Measurements from ENCODE around the gene RGS5. TPM values are rescaled to one million over a fixed set of nuclear protein-coding genes. Genes with fewer than 3 reads are reported as not detected.

RGS5 gene
- total and polyA plus RNA-seq, 8 donors, result 48.5 to 141 (median 104) TPM

DNA sequence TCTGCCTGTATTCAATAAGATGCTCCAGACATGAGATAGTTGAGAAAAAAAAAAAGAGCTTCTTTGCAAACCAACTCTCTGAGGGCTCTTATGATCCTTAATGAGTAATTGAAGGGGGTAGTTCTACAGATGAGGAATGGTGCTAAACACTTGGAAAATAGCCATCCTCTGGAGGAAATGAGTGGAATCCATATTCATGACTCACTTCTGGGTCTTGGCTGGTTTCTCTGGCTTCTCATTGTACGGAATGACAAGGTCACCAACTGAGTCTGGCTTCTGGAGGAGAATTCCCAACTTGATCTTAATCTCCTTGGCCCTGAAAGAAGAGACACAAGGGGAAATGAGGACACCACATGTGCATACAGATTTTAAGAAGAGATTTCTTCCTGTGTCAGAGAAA, 34.7 kb downstream of the RGS5 start:
- Histone ChIP-seq H3K4me1 (peaks cover 7 to 13% of the 10 kb centered on the region in 2 donors), H3K27me3 (no peaks in the 10 kb centered on the region), H3K36me3 (no peaks in the 10 kb centered on the region), H3K27ac (peak overlapping the region in 1 of 2 donors; percentile 14), H3K4me3 (no peak overlapping the region), H3K9me3 (no peaks in the 10 kb centered on the region)
- intact Hi-C loops (cut with DNase I), result no loop called here
- TF ChIP-seq, protein P1, sequence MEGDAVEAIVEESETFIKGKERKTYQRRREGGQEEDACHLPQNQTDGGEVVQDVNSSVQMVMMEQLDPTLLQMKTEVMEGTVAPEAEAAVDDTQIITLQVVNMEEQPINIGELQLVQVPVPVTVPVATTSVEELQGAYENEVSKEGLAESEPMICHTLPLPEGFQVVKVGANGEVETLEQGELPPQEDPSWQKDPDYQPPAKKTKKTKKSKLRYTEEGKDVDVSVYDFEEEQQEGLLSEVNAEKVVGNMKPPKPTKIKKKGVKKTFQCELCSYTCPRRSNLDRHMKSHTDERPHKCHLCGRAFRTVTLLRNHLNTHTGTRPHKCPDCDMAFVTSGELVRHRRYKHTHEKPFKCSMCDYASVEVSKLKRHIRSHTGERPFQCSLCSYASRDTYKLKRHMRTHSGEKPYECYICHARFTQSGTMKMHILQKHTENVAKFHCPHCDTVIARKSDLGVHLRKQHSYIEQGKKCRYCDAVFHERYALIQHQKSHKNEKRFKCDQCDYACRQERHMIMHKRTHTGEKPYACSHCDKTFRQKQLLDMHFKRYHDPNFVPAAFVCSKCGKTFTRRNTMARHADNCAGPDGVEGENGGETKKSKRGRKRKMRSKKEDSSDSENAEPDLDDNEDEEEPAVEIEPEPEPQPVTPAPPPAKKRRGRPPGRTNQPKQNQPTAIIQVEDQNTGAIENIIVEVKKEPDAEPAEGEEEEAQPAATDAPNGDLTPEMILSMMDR (IDR thresholded peaks at IDR 0.05), result no peak
- ATAC-seq, result peak; percentile 84
- DNase-seq, result no peak

DNA sequence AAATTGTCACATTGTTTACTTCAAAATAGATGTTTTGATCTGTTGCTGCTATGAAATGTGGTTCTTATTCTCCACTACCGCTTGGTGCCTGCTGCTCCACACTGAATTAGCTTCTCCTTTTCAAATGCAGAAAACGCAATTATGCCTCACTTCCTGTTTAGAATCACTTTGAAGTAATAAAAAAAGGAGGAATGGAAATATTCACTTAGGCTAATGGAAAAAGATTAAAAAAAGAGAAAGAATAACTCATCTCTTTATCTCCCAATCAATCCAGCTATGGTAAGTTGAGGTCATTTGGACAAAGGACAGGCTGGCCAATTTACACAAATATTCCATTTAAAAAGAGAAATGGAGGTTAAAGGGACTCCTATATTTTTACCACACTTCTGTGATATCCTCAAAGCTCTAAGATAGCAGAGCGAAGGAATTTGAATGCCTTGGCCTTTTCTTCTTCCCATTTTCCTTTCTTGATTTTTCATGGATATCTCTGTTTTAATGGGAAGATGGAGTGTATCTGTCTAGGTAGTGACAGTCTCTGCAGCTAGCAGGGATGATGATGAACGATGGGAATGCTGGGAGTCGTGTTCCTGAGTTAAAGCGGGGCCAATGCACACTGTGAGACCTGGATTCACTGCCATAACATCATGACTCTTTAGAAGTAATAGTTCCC, 35.7 kb downstream of the RGS5 start:
- H3K4me3 ChIP-seq, result no peak overlapping the region
- DNase-seq (no peak), ATAC-seq (no peak)
- TF ChIP-seq, protein P1 (IDR thresholded peaks at IDR 0.05), result no peak
- H3K4me1 ChIP-seq, result peaks cover 4 to 7% of the 10 kb centered on the region in 2 donors
- H3K27ac ChIP-seq, result peak overlapping the region in 1 of 2 donors; percentile 42
- H3K9me3 ChIP-seq, result no peaks in the 10 kb centered on the region
- H3K36me3 ChIP-seq, result no peaks in the 10 kb centered on the region
- H3K27me3 ChIP-seq, result no peaks in the 10 kb centered on the region
- intact Hi-C loops (cut with DNase I), result no loop called here

DNA sequence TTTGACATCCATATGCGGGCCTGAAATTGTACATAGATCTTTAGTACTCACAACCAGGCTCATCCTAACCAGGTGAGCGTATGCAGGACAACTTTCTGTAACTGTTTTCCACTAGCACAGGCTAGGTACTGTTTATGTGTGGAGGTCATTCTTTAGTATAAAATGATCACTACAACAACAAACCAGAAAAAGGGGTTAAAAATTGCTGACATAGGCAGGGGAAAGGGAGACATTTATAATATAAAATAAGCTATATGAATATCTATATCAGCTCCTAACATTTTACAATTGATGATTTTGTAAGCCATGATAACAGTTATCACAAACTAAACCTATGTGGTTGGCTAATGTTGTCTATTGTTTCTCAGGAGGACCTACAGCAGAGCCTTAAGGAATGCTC, 37.6 kb downstream of the RGS5 start:
- TF ChIP-seq, protein P1 (IDR thresholded peaks at IDR 0.05), result no peak
- H3K4me3 ChIP-seq, result no peak overlapping the region
- H3K27ac ChIP-seq, result no peak overlapping the region
- ATAC-seq, result no peak
- intact Hi-C loops (cut with DNase I), result no loop called here
- H3K36me3 ChIP-seq, result no peaks in the 10 kb centered on the region
- no peaks in the 10 kb centered on the region for H3K27me3 ChIP-seq
- no peak for DNase-seq
- H3K9me3 ChIP-seq, result no peaks in the 10 kb centered on the region
- peaks cover 4 to 10% of the 10 kb centered on the region in 2 donors for H3K4me1 ChIP-seq

DNA sequence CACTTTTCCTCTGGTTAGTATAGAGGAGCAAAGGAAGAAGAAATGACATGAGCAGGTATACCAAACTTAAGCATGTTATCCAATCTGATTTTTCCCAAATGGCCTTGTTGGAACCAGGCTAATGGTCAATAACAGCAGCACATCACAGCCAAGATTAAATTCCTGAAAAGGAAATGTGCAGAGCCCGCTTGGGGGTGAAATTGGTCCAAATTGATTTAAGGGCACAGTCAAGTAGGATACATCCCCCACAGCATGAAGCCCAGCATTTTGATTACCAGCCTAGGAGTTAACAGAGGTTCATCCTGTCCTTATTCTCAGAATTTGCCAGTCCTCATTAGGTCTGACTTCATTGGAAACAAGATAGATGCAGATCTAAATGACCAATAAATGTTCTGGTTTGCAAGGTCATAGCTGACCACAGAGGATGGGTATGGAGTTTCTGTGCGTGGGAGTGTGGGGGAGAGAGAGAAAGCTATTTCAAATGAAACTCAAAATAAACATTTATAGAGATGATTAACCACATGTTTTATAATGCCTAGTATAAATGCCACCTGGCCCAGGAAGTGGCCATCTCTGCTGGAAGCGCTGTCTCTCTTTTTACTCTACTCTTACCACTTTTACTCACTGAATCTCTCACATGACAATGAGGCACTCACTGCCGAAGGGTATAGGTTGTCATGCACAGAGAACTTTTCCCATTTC, 38.7 kb downstream of the RGS5 start:
- H3K9me3 ChIP-seq, result no peaks in the 10 kb centered on the region
- H3K36me3 ChIP-seq, result no peaks in the 10 kb centered on the region
- no peak for ATAC-seq
- peaks cover 4 to 10% of the 10 kb centered on the region in 2 donors for H3K4me1 ChIP-seq
- no peaks in the 10 kb centered on the region for H3K27me3 ChIP-seq
- TF ChIP-seq, protein P1 (IDR thresholded peaks at IDR 0.05), result no peak
- no peak overlapping the region for H3K4me3 ChIP-seq
- no peak overlapping the region for H3K27ac ChIP-seq
- intact Hi-C loops (cut with DNase I), result no loop called here
- DNase-seq, result no peak

DNA sequence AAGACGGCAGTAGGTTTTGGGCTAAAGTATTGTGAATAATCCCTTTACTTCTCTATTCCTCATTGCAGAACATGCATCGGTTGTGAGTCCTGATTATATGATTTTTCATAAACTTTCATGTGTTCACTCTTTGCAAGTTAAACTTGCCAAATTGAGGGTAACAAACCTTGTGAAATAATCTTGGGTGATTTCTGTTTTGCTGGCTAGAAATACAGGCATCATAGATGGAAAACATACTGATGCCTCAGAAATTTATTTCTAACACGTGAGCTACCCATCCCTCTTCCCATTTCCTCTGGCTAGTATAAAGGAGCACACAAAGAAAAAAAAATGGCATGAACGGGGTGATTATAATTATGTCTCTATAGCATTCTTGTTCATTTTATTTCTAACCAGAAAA, 39.6 kb downstream of the RGS5 start:
- DNase-seq (no peak), ATAC-seq (no peak)
- no peaks in the 10 kb centered on the region for H3K27me3 ChIP-seq
- no peaks in the 10 kb centered on the region for H3K36me3 ChIP-seq
- TF ChIP-seq, protein P1 (IDR thresholded peaks at IDR 0.05), result no peak
- intact Hi-C loops (cut with DNase I), result no loop called here
- no peaks in the 10 kb centered on the region for H3K9me3 ChIP-seq
- peaks cover 4 to 7% of the 10 kb centered on the region in 2 donors for H3K4me1 ChIP-seq
- no peak overlapping the region for H3K27ac ChIP-seq
- no peak overlapping the region for H3K4me3 ChIP-seq

Measured in left lung (tissue), 10 donors.